Muscle layer of colon (tissue), 2 donors: ENCODE data around the gene PCDHAC2.

Source experiments
- H3K27ac ChIP-seq: one replicate; pipeline ENCODE4 v1.7.0; 2013; ENCODE audit warnings: low read depth, mild to moderate bottlenecking, low read length, moderate library complexity
- H3K27me3 ChIP-seq, 2 donors: one replicate each; pipeline ENCODE4 v1.7.0; 2013; ENCODE audit warnings: low read length in 2 of 2, mild to moderate bottlenecking in 2 of 2; ENCODE audit not compliant: insufficient read depth in 2 of 2, control insufficient read depth in 1 of 2
- H3K36me3 ChIP-seq: one replicate; pipeline ENCODE4 v1.7.0; 2013; ENCODE audit warnings: mild to moderate bottlenecking, low read length; ENCODE audit not compliant: insufficient read depth
- H3K4me1 ChIP-seq: one replicate; pipeline ENCODE4 v1.7.0; 2013; ENCODE audit warnings: mild to moderate bottlenecking, low read length; ENCODE audit not compliant: insufficient read depth
- H3K4me3 ChIP-seq, 2 donors: one replicate each; pipeline ENCODE4 v1.7.0; 2013; ENCODE audit warnings: low read length in 2 of 2, low read depth in 1 of 2, mild to moderate bottlenecking in 1 of 2, moderate library complexity in 1 of 2
- H3K9ac ChIP-seq: one replicate; pipeline ENCODE4 v1.7.0; 2013; ENCODE audit warnings: low read length
- H3K9me3 ChIP-seq: one replicate; pipeline ENCODE4 v1.7.0; 2013; ENCODE audit warnings: mild to moderate bottlenecking, low read length
- donor health status: abdominal sarcoma.
- donor health status: Adenocarcinoma of cecum.

Gene PCDHAC2

DNA sequence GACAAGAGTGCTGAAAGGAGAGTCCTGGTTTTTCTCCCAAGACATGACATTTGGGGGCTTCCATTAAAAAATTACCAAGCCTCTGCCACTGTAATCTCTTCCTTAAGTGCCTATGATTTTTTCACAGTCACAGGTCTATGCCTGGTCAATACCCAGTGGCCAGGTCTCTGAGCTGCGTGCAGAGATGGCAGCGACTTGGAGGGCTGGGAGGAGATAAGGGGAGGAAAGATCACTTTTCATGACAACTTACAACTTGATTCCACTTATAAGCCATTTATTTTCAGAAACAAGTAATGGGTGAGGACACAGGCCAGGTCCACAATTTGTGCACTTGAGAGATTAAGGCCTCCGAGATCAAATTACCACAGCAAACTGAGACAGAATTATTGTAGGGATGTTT is 1.9 kb upstream of the PCDHAC2 start:
- no peaks in the 10 kb centered on the region for H3K9me3 ChIP-seq
- H3K4me1 ChIP-seq, result peaks cover 3% of the 10 kb centered on the region
- no peak overlapping the region for H3K27ac ChIP-seq
- no peak overlapping the region for H3K9ac ChIP-seq
- no peaks in the 10 kb centered on the region for H3K27me3 ChIP-seq
- H3K4me3 ChIP-seq, result no peak overlapping the region
- no peaks in the 10 kb centered on the region for H3K36me3 ChIP-seq

DNA sequence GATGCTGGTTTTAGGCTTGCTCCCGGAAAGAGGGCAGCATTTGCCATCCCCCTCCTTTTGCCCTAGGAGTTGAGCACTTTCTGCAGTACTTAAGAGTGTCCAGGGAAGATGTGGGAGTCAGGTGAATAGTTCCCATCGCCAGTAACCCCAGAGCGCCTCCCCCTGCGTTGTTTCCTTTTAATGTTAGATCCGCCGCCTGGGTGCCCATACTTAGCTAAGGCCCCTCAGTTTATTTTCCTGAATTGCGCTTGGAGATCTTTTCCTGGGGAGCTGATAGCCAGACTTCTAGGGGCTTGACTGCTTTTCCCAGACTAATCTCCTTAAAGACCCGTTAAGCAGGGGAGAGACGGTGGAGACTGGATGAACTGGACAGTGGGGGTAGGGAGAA is 377 bp upstream of the PCDHAC2 start:
- H3K27ac ChIP-seq, result no peak overlapping the region
- H3K9me3 ChIP-seq, result no peaks in the 10 kb centered on the region
- no peaks in the 10 kb centered on the region for H3K36me3 ChIP-seq
- H3K4me1 ChIP-seq, result peaks cover 3% of the 10 kb centered on the region
- H3K9ac ChIP-seq, result no peak overlapping the region
- no peaks in the 10 kb centered on the region for H3K27me3 ChIP-seq
- H3K4me3 ChIP-seq, result peak overlapping the region; percentile 49 to 52

DNA sequence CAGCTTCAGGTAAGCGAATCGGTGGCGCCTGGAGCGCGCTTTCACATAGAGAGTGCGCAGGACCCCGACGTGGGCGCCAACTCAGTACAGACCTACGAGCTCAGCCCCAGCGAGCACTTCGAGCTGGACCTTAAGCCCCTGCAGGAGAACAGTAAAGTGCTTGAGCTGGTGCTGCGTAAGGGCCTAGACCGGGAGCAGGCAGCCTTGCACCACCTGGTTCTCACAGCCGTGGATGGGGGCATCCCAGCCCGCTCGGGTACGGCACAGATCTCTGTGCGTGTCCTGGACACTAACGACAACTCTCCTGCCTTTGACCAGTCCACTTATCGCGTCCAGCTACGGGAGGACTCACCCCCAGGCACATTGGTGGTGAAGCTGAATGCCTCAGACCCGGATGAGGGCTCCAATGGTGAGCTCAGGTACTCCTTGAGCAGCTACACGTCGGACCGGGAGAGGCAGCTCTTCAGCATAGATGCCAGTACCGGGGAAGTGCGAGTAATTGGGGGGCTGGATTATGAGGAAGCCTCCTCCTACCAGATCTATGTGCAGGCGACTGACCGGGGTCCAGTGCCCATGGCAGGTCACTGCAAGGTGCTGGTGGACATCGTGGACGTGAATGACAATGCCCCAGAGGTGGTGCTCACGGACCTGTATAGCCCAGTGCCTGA is 1.1 kb downstream of the PCDHAC2 start:
- Histone ChIP-seq H3K4me3 (peak overlapping the region; percentile 49 to 52), H3K4me1 (peaks cover 3% of the 10 kb centered on the region), H3K27ac (no peak overlapping the region), H3K9ac (no peak overlapping the region), H3K27me3 (no peaks in the 10 kb centered on the region), H3K9me3 (no peaks in the 10 kb centered on the region), H3K36me3 (no peaks in the 10 kb centered on the region)

DNA sequence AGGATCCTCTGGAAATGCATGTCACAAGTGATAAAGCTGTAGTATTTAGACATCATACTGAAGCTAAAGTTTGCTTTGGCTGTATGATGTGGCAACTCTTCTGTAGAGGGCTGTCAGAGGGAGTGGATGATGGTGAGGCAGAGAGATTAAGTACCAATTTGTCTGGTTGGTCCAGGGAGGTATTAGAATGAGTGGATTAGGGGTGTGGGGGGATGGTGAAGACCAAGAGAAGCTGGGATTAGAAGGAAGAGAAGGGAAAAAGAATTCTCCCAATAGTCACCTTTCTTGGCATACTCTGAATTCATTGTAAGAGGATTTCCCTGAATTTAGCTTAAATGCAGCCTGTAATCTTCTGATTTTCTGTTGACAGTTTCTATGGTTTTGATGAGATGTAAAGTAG is 3.6 kb downstream of the PCDHAC2 start:
- no peaks in the 10 kb centered on the region for H3K9me3 ChIP-seq
- no peak overlapping the region for H3K27ac ChIP-seq
- no peaks in the 10 kb centered on the region for H3K27me3 ChIP-seq
- H3K9ac ChIP-seq, result no peak overlapping the region
- no peaks in the 10 kb centered on the region for H3K36me3 ChIP-seq
- H3K4me3 ChIP-seq, result no peak overlapping the region
- peaks cover 3% of the 10 kb centered on the region for H3K4me1 ChIP-seq

GRCh38 chr5:140973550-140973949 is 7.3 kb downstream of the PCDHAC2 start:
- no peak overlapping the region for H3K9ac ChIP-seq
- H3K27me3 ChIP-seq, result no peaks in the 10 kb centered on the region
- no peak overlapping the region for H3K27ac ChIP-seq
- no peaks in the 10 kb centered on the region for H3K9me3 ChIP-seq
- no peaks in the 10 kb centered on the region for H3K36me3 ChIP-seq
- no peaks in the 10 kb centered on the region for H3K4me1 ChIP-seq
- H3K4me3 ChIP-seq, result no peak overlapping the region

DNA sequence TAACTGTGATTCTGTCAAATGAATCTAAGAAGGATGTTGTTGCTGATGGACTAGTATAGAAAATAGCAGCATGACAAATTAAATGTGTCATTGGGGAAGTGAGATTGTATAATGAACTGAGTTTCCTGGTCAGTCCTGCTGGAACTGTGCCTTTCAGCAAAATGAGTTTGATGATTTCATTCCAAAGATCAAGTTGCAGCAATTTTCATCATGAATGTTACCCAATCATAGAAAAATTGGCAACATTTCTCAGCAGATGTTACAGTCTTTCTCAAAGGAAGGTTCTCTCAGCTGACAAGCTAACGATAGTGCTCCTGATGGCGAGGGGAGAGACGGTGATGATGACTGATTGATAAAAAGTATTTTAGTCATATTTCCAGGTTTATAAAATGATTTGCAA is 10.7 kb downstream of the PCDHAC2 start:
- no peak overlapping the region for H3K27ac ChIP-seq
- H3K9me3 ChIP-seq, result no peaks in the 10 kb centered on the region
- H3K4me1 ChIP-seq, result no peaks in the 10 kb centered on the region
- no peak overlapping the region for H3K9ac ChIP-seq
- no peaks in the 10 kb centered on the region for H3K36me3 ChIP-seq
- no peaks in the 10 kb centered on the region for H3K27me3 ChIP-seq
- no peak overlapping the region for H3K4me3 ChIP-seq

- no peak overlapping the region for H3K27ac ChIP-seq
- no peak overlapping the region for H3K9ac ChIP-seq
Measured at GRCh38 chr5:140978260-140978659, 12.0 kb downstream of the PCDHAC2 start.

GRCh38 chr5:140978983-140979382 is 12.7 kb downstream of the PCDHAC2 start:
- H3K4me1 ChIP-seq, result no peaks in the 10 kb centered on the region
- no peak overlapping the region for H3K9ac ChIP-seq
- H3K27me3 ChIP-seq, result no peaks in the 10 kb centered on the region
- no peak overlapping the region for H3K27ac ChIP-seq
- H3K36me3 ChIP-seq, result no peaks in the 10 kb centered on the region
- no peaks in the 10 kb centered on the region for H3K9me3 ChIP-seq
- no peak overlapping the region for H3K4me3 ChIP-seq

More at GRCh38 chr5:140978260-140978659, 12.0 kb downstream of the PCDHAC2 start:
- H3K9me3 ChIP-seq, result no peaks in the 10 kb centered on the region
- no peaks in the 10 kb centered on the region for H3K27me3 ChIP-seq
- no peaks in the 10 kb centered on the region for H3K36me3 ChIP-seq
- H3K4me3 ChIP-seq, result no peak overlapping the region
- no peaks in the 10 kb centered on the region for H3K4me1 ChIP-seq

GRCh38 chr5:140982083-140982716 is 15.9 kb downstream of the PCDHAC2 start:
- Histone ChIP-seq H3K36me3 (no peaks in the 10 kb centered on the region), H3K4me1 (no peaks in the 10 kb centered on the region), H3K9me3 (no peaks in the 10 kb centered on the region), H3K4me3 (no peak overlapping the region), H3K27me3 (no peaks in the 10 kb centered on the region), H3K27ac (no peak overlapping the region), H3K9ac (no peak overlapping the region)

DNA sequence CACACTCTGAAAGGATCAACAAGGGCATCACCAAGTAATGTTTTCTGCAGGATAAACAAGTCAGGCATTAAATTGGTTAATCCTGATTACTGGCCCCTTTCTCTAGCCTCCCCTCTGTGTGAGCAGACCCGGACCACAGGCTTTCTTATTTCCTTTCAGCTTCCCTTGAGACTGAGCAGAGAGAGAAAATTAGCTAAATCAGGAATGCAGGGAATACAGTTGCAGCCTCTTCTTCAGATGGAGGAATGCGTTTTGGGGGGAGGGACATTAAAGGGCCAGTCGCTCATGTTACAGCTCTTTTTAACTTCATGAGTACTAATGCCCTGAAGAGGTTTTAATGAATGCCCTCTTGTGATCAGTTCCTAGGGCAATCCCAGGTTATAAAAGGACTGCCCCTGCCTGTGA is 19.8 kb downstream of the PCDHAC2 start:
- Histone ChIP-seq H3K27ac (no peak overlapping the region), H3K9ac (no peak overlapping the region)

DNA sequence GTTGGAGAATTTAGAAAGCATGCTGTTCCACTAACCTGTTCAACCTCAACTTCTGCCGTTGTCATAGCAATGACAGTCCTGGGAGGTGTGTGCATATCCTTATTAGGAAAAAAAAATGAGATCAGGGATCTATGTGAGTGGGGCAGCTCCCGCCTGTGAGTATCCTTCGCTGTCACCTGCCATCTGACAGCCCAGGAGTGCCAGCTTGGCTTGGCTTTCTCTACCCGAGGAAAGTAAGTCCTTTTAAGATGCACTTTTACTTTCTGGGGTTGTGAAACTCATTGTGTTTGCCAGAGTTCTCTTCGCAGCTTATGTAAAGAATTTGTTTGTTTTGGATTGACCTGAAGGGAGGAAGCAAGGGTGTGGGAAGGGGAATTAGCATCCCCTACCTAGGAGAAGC is 21.8 kb downstream of the PCDHAC2 start:
- no peak overlapping the region for H3K4me3 ChIP-seq
- H3K27me3 ChIP-seq, result no peaks in the 10 kb centered on the region

More for the DNA sequence above, 19.8 kb downstream of the PCDHAC2 start:
- H3K4me1 ChIP-seq, result no peaks in the 10 kb centered on the region
- H3K4me3 ChIP-seq, result no peak overlapping the region
- no peaks in the 10 kb centered on the region for H3K27me3 ChIP-seq
- no peaks in the 10 kb centered on the region for H3K36me3 ChIP-seq
- no peaks in the 10 kb centered on the region for H3K9me3 ChIP-seq

DNA sequence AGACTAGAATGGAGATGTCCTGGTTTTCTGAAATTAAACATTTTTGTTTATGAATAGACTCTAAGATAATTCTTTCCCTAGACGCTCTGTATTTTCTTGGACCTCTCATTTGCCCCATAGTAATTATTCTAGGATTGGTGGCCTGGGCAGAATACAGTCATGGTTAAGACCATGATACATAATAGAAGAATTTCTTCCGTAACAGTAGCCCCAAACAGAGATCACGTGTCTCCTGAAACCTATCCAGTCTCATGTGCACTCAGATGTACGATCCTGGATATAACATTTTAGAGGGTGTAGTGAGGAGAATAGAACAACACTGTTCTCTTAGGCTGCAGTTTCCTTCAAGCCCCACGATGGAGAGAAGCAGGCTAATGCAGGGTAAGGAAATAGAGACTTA is 22.3 kb downstream of the PCDHAC2 start:
- Histone ChIP-seq H3K27me3 (no peaks in the 10 kb centered on the region), H3K36me3 (no peaks in the 10 kb centered on the region), H3K4me1 (no peaks in the 10 kb centered on the region), H3K9me3 (no peaks in the 10 kb centered on the region), H3K9ac (no peak overlapping the region), H3K4me3 (no peak overlapping the region), H3K27ac (no peak overlapping the region)

More for the DNA sequence above, 21.8 kb downstream of the PCDHAC2 start:
- no peaks in the 10 kb centered on the region for H3K4me1 ChIP-seq
- H3K36me3 ChIP-seq, result no peaks in the 10 kb centered on the region
- H3K27ac ChIP-seq, result no peak overlapping the region
- no peak overlapping the region for H3K9ac ChIP-seq
- no peaks in the 10 kb centered on the region for H3K9me3 ChIP-seq
